NCI-H2196 treated with DMSO at 0.1 percent for 48 hours (cell line): ENCODE measurements around the gene BCAN.
A peak's percentile ranks its signal among the peaks of the same experiment; 100 is the strongest.

Source experiments
- DNase-seq: peaks from one replicate; lab custom pipeline; 2025; ENCODE audit not compliant: unreplicated experiment; lab: John Stamatoyannopoulos, UW

Gene BCAN

GRCh38 chr1:156697481-156697880 is 55.6 kb downstream of the BCAN start:
- no peak for DNase-seq

- no peak for DNase-seq
These were observed 57.1 kb downstream of the BCAN start for GRCh38 chr1:156698995-156699394.

GRCh38 chr1:156700736-156701531 is 59.0 kb downstream of the BCAN start:
- no peak for DNase-seq

- DNase-seq = no peak
These were observed 61.4 kb downstream of the BCAN start for GRCh38 chr1:156703336-156703735.

- no peak for DNase-seq
These were observed 61.8 kb downstream of the BCAN start for GRCh38 chr1:156703741-156704140.

GRCh38 chr1:156704166-156704711 is 62.3 kb downstream of the BCAN start:
- no peak for DNase-seq

GRCh38 chr1:156704930-156705320 is 63.0 kb downstream of the BCAN start:
- no peak for DNase-seq

- DNase-seq = no peak
These were observed 63.5 kb downstream of the BCAN start, which contains the start of gene CRABP2 for GRCh38 chr1:156705321-156705917. TSS of gene CRABP2 (minus strand) at chr1:156705583. CDS start at chr1:156705446, 137 bp downstream.

GRCh38 chr1:156705918-156706656 is 64.2 kb downstream of the BCAN start:
- peak; percentile 33 for DNase-seq

- DNase-seq = no peak
These were observed 64.9 kb downstream of the BCAN start for GRCh38 chr1:156706657-156707416.

- no peak for DNase-seq
These were observed 65.7 kb downstream of the BCAN start for GRCh38 chr1:156707417-156708217.

- DNase-seq = no peak
These were observed 66.3 kb downstream of the BCAN start for GRCh38 chr1:156708218-156708661.

- no peak for DNase-seq
These were observed 67.1 kb downstream of the BCAN start for GRCh38 chr1:156709031-156709430.
